ENCODE results near the gene BRD7. TPM values are rescaled to one million over a fixed set of nuclear protein-coding genes. Genes with fewer than 3 reads are reported as not detected.

BRD7 gene
- total RNA-seq, 2 experiments from 2014 or later: 76.2 to 93.4 TPM

DNA sequence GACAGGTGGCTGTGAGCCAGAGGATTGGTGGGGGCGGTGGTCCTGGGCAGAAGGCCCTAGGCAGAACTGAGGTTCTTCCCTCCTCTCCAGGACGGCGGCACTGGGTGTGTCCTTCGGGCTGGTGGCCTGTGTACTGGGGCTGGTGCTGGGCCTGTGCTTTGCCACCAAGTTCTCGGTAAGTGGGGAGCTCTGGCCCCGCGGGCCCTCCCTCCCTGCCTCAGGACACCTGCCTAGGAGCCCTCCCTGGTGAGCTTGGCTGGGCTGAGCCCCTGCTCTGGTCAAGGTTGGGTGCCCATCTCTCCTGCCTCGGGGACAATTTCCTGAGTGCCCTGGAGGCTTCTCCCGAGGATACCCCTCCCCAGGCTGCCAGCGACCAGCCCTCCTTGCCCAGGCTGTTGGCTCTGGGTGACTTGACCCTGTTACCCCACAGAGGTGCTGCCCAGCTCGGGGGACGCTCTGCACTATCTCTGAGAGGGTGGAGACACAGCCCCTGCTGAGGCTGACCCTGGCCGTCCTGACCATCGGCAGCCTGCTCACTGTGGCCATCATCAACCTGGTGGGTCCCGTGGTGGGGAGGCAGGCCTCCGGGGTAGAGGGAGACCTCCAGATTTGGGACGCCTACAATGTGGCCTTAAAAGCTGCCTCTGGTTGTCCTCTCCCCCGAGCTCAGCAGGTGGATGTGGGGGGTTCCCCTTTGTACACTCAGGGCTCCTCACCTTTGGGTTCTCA lies 60.4 kb downstream of the BRD7 start:
- Mint-ChIP-seq H3K4me3 (no peak overlapping the region), H3K36me3 (ENCODE audit: low read depth) (peaks cover 18% of the 10 kb centered on the region), H3K9me3 (no peaks in the 10 kb centered on the region), H3K27ac (peak overlapping the region; percentile 55), H3K4me1 (ENCODE audit: low read depth) (peaks cover 9% of the 10 kb centered on the region), H3K27me3 (no peaks in the 10 kb centered on the region)
- DNase-seq (no peak), ATAC-seq (no peak)
- TF ChIP-seq, protein P1, sequence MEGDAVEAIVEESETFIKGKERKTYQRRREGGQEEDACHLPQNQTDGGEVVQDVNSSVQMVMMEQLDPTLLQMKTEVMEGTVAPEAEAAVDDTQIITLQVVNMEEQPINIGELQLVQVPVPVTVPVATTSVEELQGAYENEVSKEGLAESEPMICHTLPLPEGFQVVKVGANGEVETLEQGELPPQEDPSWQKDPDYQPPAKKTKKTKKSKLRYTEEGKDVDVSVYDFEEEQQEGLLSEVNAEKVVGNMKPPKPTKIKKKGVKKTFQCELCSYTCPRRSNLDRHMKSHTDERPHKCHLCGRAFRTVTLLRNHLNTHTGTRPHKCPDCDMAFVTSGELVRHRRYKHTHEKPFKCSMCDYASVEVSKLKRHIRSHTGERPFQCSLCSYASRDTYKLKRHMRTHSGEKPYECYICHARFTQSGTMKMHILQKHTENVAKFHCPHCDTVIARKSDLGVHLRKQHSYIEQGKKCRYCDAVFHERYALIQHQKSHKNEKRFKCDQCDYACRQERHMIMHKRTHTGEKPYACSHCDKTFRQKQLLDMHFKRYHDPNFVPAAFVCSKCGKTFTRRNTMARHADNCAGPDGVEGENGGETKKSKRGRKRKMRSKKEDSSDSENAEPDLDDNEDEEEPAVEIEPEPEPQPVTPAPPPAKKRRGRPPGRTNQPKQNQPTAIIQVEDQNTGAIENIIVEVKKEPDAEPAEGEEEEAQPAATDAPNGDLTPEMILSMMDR (IDR thresholded peaks at IDR 0.05): no peak
- ChIA-PET CTCF (no interaction called here), POLR2A (interaction anchor here (0.9 kb wide), 1 partner anchor 26 kb away, joined by 3 read pairs; no protein-coding TSS in a partner anchor)
- intact Hi-C loops (cut with micrococcal nuclease): no loop called here

DNA sequence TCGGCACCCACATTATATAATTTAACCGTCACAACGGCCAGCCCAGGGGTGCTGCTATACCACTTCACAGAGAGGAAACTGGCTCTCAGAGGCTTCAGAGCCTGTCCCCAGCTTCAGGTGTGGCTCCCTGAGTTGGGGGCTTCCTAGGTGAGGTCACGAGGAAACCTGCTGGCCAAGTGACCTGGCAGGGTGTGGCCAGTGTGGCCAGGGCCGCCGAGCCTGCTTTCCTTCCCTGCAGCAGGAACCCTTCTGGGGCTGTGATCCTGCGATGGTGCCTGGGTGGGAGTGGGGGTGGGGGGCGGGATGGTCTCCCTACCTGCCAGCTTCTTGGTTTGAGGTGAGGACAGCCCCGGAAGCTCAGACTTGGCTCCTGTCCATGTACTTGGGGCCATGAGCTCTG lies 62.5 kb downstream of the BRD7 start:
- POLR2A ChIA-PET: interaction anchor here (0.8 to 1.6 kb wide), 4 partner anchors 8 to 32 kb away, joined by 3 to 6 read pairs (median 4); no protein-coding TSS in a partner anchor
- no peak overlapping the region for H3K27ac Mint-ChIP-seq

DNA sequence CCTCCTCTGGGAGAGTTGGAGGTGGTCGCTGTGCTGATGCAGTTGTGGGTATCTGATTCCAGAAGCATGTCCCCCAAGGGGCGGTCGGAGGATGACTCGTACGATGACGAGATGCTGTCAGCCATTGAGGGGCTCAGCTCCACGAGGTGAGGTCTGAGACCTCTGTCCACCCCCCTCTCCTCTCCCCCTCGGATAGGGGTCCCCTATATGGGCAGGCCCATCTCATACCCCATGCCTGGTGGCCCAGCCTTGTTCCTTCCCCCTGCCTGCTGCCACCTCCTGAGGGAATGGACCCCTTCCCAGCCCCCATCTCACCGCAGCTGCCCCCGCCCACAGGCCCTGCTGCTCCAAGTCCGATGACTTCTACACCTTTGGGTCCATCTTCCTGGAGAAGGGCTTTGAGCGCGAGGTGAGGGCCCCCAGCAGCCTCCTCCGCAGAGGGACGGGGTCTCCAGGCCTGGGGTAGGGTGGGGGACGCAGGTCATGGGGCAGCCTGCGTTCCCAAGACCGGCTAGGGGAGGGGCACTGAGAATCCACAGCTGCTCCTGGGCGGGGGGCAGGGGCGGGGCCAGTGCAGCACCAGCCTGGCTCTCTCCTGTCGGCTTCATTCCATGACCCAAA lies 63.2 kb downstream of the BRD7 start:
- DNase-seq: no peak
- no peak overlapping the region for H3K4me3 Mint-ChIP-seq
- no peak for ATAC-seq
- no peaks in the 10 kb centered on the region for H3K27me3 Mint-ChIP-seq
- ChIA-PET POLR2A (interaction anchor here (0.8 to 1.6 kb wide), 3 partner anchors 9 to 32 kb away, joined by 3 to 6 read pairs (median 4); no protein-coding TSS in a partner anchor), CTCF (no interaction called here)
- no peaks in the 10 kb centered on the region for H3K9me3 Mint-ChIP-seq
- H3K36me3 Mint-ChIP-seq (ENCODE audit: low read depth): peaks cover 6% of the 10 kb centered on the region
- H3K4me1 Mint-ChIP-seq (ENCODE audit: low read depth): peaks cover 2% of the 10 kb centered on the region
- TF ChIP-seq, protein P1 (IDR thresholded peaks at IDR 0.05): no peak
- no peak overlapping the region for H3K27ac Mint-ChIP-seq
- intact Hi-C loops (cut with micrococcal nuclease): no loop called here

More for the DNA sequence above, 62.5 kb downstream of the BRD7 start:
- H3K27me3 Mint-ChIP-seq: no peaks in the 10 kb centered on the region
- ATAC-seq (no peak), DNase-seq (no peak)
- intact Hi-C loops (cut with micrococcal nuclease): no loop called here
- CTCF ChIA-PET: no interaction called here
- no peaks in the 10 kb centered on the region for H3K9me3 Mint-ChIP-seq
- H3K4me1 Mint-ChIP-seq (ENCODE audit: low read depth): peaks cover 2% of the 10 kb centered on the region
- H3K36me3 Mint-ChIP-seq (ENCODE audit: low read depth): peaks cover 4% of the 10 kb centered on the region
- H3K4me3 Mint-ChIP-seq: no peak overlapping the region
- TF ChIP-seq, protein P1 (IDR thresholded peaks at IDR 0.05): no peak

DNA sequence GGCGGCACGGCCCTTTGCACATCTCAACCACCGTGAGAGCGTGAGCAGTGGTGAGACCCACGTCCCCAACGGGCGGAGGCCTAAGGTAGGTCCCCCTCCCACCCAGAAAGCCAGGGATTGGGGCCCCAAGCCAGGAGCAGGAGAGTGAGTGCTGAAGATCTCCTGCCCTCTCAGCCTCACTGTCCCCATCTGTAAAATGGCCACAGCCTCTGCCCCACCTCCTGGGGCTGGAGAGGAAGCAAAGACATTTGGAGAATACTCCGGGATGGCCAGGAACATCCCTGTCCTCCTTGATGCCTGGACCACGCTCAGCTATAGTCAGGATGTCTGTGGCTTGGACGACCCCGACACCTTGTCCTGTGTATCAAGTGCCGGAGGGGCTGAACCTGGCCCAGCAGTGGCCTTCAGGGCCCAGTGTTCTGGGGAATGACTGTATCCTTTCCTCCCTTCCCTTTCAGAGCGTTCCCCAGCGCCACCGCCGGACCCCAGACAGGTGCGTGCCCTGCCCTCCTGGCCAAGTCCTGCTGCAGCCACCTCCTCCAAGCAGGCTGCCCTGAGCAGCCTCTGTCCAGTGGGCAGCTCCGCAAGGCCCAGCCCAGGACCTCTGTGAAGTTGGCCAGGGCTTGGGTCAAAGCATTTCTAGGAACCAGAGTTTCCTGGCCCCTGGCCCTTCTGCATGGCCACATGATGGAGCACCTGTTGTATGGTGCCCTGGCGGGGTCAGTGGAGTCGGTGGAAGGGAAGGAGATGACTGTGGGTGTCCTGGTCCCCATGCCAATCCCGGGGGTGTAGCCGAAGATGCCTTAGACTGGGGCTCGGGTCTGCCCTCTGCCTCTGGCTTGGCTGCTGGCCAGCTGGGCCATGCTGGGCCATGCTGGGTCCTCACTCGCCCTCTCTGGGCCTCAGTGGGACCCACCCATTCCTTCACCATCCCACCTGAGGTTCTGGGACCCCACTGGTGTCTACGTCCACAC lies 64.0 kb downstream of the BRD7 start:
- peaks cover 6% of the 10 kb centered on the region for H3K36me3 Mint-ChIP-seq (ENCODE audit: low read depth)
- ATAC-seq (no peak), DNase-seq (no peak)
- TF ChIP-seq, protein P1 (IDR thresholded peaks at IDR 0.05): no peak
- no peaks in the 10 kb centered on the region for H3K27me3 Mint-ChIP-seq
- no peaks in the 10 kb centered on the region for H3K9me3 Mint-ChIP-seq
- no peak overlapping the region for H3K4me3 Mint-ChIP-seq
- intact Hi-C loops (cut with micrococcal nuclease): no loop called here
- CTCF ChIA-PET: no interaction called here
- no peak overlapping the region for H3K27ac Mint-ChIP-seq
- POLR2A ChIA-PET: interaction anchor here (1.6 kb wide), 1 partner anchor 23 kb away, joined by 6 read pairs; no protein-coding TSS in a partner anchor
- peaks cover 2% of the 10 kb centered on the region for H3K4me1 Mint-ChIP-seq (ENCODE audit: low read depth)
